ENCODE measurements around the gene DAND5.

The DAND5 gene

DNA sequence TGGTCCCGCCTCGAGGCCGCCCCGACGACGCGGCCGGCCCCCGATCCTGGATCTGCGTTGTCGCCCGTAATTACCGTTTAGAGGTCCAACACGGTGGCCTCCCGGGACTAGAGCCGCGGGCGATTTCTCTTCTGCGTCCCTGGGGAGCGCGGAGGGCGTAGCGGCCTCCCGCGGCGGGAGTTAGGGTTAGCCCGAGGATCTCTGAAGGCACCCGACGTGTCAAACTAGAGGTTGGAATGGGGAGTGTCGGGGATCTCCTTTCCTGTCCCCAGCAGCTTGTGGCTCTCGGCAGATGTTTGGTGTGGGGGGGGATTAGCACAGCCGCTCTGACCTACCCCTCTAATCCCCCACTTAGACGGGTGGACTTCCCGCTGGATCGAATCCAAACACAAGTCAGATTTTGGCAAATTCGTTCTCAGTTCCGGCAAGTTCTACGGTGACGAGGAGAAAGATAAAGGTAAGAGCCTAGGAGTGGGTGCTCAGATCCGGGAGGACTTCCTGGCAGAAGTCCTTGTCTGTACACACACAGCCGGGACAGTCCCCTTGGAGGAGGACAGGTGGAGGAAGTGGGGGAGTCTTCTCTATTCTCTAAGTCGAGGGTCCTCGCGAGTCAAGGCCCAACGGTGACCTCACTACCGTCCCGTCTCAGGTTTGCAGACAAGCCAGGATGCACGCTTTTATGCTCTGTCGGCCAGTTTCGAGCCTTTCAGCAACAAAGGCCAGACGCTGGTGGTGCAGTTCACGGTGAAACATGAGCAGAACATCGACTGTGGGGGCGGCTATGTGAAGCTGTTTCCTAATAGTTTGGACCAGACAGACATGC lies 30.4 kb upstream of the DAND5 start:
- TF ChIP-seq, protein P1, sequence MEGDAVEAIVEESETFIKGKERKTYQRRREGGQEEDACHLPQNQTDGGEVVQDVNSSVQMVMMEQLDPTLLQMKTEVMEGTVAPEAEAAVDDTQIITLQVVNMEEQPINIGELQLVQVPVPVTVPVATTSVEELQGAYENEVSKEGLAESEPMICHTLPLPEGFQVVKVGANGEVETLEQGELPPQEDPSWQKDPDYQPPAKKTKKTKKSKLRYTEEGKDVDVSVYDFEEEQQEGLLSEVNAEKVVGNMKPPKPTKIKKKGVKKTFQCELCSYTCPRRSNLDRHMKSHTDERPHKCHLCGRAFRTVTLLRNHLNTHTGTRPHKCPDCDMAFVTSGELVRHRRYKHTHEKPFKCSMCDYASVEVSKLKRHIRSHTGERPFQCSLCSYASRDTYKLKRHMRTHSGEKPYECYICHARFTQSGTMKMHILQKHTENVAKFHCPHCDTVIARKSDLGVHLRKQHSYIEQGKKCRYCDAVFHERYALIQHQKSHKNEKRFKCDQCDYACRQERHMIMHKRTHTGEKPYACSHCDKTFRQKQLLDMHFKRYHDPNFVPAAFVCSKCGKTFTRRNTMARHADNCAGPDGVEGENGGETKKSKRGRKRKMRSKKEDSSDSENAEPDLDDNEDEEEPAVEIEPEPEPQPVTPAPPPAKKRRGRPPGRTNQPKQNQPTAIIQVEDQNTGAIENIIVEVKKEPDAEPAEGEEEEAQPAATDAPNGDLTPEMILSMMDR (IDR thresholded peaks at IDR 0.05; ENCODE audit: control insufficient read depth, extremely low read depth, insufficient read depth) = no peak
- no peak for DNase-seq (ENCODE audit: low read depth)
- peak overlapping the region; percentile 85 for H3K4me3 ChIP-seq (ENCODE audit: low read depth, low read length)

DNA sequence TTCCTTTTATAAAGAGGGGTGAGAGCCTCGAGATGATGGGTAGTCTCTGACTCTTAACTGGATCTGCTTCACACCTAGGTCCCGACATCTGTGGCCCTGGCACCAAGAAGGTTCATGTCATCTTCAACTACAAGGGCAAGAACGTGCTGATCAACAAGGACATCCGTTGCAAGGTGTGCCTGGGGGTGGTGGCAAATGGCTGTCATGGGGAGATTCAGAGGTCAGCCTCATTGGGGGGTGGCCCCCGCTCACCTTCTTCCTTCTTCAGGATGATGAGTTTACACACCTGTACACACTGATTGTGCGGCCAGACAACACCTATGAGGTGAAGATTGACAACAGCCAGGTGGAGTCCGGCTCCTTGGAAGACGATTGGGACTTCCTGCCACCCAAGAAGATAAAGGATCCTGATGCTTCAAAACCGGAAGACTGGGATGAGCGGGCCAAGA lies 29.4 kb upstream of the DAND5 start:
- DNase-seq (ENCODE audit: low read depth) = no peak
- peak overlapping the region; percentile 85 for H3K4me3 ChIP-seq (ENCODE audit: low read depth, low read length)
- TF ChIP-seq, protein P1 (IDR thresholded peaks at IDR 0.05; ENCODE audit: control insufficient read depth, extremely low read depth, insufficient read depth) = no peak

DNA sequence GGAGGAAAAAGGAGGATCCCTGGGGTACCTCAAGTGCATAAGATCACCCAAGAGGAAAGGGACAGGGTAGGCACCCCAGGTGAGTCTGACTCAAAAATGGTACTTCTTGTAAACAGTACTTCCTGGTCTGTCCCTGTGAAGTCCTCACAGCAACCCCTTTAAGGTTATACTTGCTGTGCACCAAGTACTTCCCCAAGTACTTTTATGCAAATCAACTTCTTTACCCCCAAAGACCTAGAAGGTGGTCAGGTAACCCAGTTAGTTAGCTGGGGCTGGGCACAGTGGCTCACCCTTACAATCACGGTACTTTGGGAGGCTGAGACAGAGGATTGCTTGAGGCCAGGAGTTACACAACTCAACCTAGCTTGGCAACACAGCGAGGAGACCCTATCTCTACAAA lies 28.5 kb upstream of the DAND5 start:
- TF ChIP-seq, protein P1 (IDR thresholded peaks at IDR 0.05; ENCODE audit: control insufficient read depth, extremely low read depth, insufficient read depth) = no peak
- no peak for DNase-seq (ENCODE audit: low read depth)
- H3K4me3 ChIP-seq (ENCODE audit: low read depth, low read length) = no peak overlapping the region

DNA sequence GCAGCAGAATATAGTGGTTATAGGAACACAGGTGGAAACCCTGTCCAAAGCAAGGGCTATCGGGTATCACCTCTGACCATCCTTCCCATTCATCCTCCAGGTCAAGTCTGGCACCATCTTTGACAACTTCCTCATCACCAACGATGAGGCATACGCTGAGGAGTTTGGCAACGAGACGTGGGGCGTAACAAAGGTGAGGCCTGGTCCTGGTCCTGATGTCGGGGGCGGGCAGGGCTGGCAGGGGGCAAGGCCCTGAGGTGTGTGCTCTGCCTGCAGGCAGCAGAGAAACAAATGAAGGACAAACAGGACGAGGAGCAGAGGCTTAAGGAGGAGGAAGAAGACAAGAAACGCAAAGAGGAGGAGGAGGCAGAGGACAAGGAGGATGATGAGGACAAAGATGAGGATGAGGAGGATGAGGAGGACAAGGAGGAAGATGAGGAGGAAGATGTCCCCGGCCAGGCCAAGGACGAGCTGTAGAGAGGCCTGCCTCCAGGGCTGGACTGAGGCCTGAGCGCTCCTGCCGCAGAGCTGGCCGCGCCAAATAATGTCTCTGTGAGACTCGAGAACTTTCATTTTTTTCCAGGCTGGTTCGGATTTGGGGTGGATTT lies 25.8 kb upstream of the DAND5 start:
- no peak overlapping the region for H3K4me3 ChIP-seq (ENCODE audit: low read depth, low read length)
- TF ChIP-seq, protein P1 (IDR thresholded peaks at IDR 0.05; ENCODE audit: control insufficient read depth, extremely low read depth, insufficient read depth) = no peak
- DNase-seq (ENCODE audit: low read depth) = no peak

DNA sequence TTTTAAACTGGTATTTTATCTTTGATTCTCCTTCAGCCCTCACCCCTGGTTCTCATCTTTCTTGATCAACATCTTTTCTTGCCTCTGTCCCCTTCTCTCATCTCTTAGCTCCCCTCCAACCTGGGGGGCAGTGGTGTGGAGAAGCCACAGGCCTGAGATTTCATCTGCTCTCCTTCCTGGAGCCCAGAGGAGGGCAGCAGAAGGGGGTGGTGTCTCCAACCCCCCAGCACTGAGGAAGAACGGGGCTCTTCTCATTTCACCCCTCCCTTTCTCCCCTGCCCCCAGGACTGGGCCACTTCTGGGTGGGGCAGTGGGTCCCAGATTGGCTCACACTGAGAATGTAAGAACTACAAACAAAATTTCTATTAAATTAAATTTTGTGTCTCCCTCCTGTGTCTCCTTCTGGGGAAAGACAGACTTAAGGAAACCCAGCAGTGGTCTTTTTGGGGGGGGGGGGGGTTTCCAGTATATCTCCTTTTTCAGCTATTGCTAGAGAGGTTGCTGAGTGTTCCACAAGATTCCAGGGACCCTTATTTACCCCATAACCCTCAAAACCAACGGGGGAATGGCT lies 25.2 kb upstream of the DAND5 start:
- TF ChIP-seq, protein P1 (IDR thresholded peaks at IDR 0.05; ENCODE audit: control insufficient read depth, extremely low read depth, insufficient read depth) = no peak
- no peak for DNase-seq (ENCODE audit: low read depth)
- H3K4me3 ChIP-seq (ENCODE audit: low read depth, low read length) = no peak overlapping the region

DNA sequence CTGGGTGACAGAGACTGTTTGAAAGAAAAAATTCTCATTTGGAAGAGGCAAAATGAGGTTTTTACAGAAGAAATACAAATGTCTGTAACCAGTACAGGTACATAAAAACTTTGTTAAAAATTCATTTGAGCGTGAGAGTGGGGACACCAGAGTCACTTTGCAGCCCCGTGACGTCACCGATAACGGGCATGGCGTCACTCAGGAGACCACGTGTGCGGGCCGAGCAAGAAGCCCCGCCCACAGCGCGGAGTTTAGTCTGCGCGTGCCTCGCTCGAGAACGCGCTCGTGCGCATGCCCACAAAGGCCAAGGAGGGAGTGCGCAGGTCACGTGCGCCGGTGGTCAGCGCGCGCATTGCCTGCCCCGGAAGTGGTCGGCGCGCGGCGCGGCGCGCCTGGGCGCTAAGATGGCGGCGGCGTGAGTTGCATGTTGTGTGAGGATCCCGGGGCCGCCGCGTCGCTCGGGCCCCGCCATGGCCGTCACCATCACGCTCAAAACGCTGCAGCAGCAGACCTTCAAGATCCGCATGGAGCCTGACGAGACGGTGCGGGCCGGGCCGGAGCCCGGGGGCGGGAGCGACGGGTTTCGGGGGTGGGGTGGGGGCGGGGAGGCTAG lies 23.8 kb upstream of the DAND5 start, which contains the start of gene RAD23A:
TSS of gene RAD23A (plus strand) at position 384 of the 613 bp plus-strand sequence. CDS start at position 471, 87 bp downstream.
- TF ChIP-seq, protein P1 (IDR thresholded peaks at IDR 0.05; ENCODE audit: control insufficient read depth, extremely low read depth, insufficient read depth) = no peak
- DNase-seq (ENCODE audit: low read depth) = peak; percentile 94
- H3K4me3 ChIP-seq (ENCODE audit: low read depth, low read length) = peak within 1 kb of the TSS; percentile 66
